Liver (tissue), 9 donors: ENCODE results near the gene CHTF18. TPM values are rescaled to one million over a fixed set of nuclear protein-coding genes. Genes with fewer than 3 reads are reported as not detected.

Source experiments
- DNase-seq: peaks from one replicate; pipeline ENCODE4 v3.0.0-alpha.2; 2017; ENCODE audit warnings: low spot score
- H3K27ac ChIP-seq, 2 donors: one replicate each; pipeline ENCODE4 v1.7.0; 2013; ENCODE audit warnings: inconsistent platforms in 2 of 2, low read length in 2 of 2, control low read depth in 1 of 2, low read depth in 1 of 2, mild to moderate bottlenecking in 1 of 2
- H3K27me3 ChIP-seq, 4 donors: one replicate each; pipeline versions ENCODE4 v1.6.1 to v1.7.0; 2013; ENCODE audit warnings: low read length in 3 of 4, inconsistent platforms in 1 of 4, mild to moderate bottlenecking in 1 of 4, moderate library complexity in 1 of 4; ENCODE audit not compliant: control insufficient read depth in 4 of 4, insufficient read depth in 4 of 4
- H3K36me3 ChIP-seq, 4 donors: one replicate each; pipeline versions ENCODE4 v1.6.1 to v1.7.0; 2013; ENCODE audit warnings: low read length in 3 of 4, mild to moderate bottlenecking in 3 of 4, low read depth in 1 of 4, moderate library complexity in 1 of 4; ENCODE audit not compliant: control insufficient read depth in 4 of 4, insufficient read depth in 3 of 4
- H3K4me1 ChIP-seq, 4 donors: one replicate each; pipeline versions ENCODE4 v1.6.1 to v1.7.0; 2013; ENCODE audit warnings: low read length in 3 of 4, mild to moderate bottlenecking in 3 of 4, moderate library complexity in 1 of 4; ENCODE audit not compliant: control insufficient read depth in 4 of 4, insufficient read depth in 4 of 4
- H3K4me3 ChIP-seq, 3 donors: one replicate each; pipeline versions ENCODE4 v1.6.1 to v1.7.0; 2013; ENCODE audit warnings: low read length in 3 of 3, control low read depth in 1 of 3, low read depth in 1 of 3, mild to moderate bottlenecking in 1 of 3
- H3K9ac ChIP-seq, 2 donors: one replicate each; pipeline ENCODE4 v1.7.0; 2013; ENCODE audit warnings: low read length in 2 of 2, mild to moderate bottlenecking in 2 of 2, moderate library complexity in 2 of 2, control low read depth in 1 of 2, low read depth in 1 of 2
- H3K9me3 ChIP-seq, 4 donors: one replicate each; pipeline versions ENCODE4 v1.6.1 to v1.7.0; 2013; ENCODE audit warnings: low read length in 3 of 4; ENCODE audit not compliant: control insufficient read depth in 4 of 4
- ATF3 ChIP-seq: IDR thresholded peaks from 2 replicates; pipeline ENCODE4 v1.6.1; 2016; ENCODE audit warnings: antibody characterized with exemption
- CTCF ChIP-seq: fragments of 150-350 bp; IDR thresholded peaks from 2 replicates; pipeline ENCODE4 v1.5.1; 2017; ENCODE audit warnings: improper control_type of control experiment, low read depth, low read length; ENCODE audit not compliant: missing input control
- FOXA1 ChIP-seq: IDR thresholded peaks from 2 replicates; pipeline ENCODE4 v1.6.1; 2016; ENCODE audit warnings: antibody characterized with exemption
- FOXA2 ChIP-seq: IDR thresholded peaks from 2 replicates; pipeline ENCODE4 v1.6.1; 2016; ENCODE audit warnings: antibody characterized with exemption
- GABPA ChIP-seq, 2 donors: IDR thresholded peaks in 1 of 2; conservative IDR thresholded peaks in 1 of 2; 2 replicates each; pipeline ENCODE4 v1.6.1; 2016; ENCODE audit warnings: antibody characterized with exemption in 2 of 2, mild to moderate bottlenecking in 1 of 2, moderate library complexity in 1 of 2
- HNF4G ChIP-seq: IDR thresholded peaks from 2 replicates; pipeline ENCODE4 v1.6.1; 2016; ENCODE audit warnings: antibody characterized with exemption
- MAX ChIP-seq: IDR thresholded peaks from 2 replicates; pipeline ENCODE4 v1.6.1; 2016; ENCODE audit warnings: antibody characterized with exemption
- NR2F2 ChIP-seq: IDR thresholded peaks from 2 replicates; pipeline ENCODE4 v1.6.1; 2016; ENCODE audit warnings: antibody characterized with exemption
- RAD21 ChIP-seq, 2 donors: IDR thresholded peaks; 2 replicates each; pipeline ENCODE4 v1.6.1; 2016; ENCODE audit warnings: antibody characterized with exemption in 2 of 2, mild to moderate bottlenecking in 2 of 2
- RXRA ChIP-seq, 2 donors: IDR thresholded peaks; 2 replicates each; pipeline ENCODE4 v1.6.1; 2017 to 2018; ENCODE audit warnings: antibody characterized with exemption in 2 of 2, mild to moderate bottlenecking in 1 of 2
- SP1 ChIP-seq: IDR thresholded peaks from 2 replicates; pipeline ENCODE4 v1.6.1; 2018; ENCODE audit warnings: antibody characterized with exemption, mild to moderate bottlenecking
- TAF1 ChIP-seq: conservative IDR thresholded peaks from 2 replicates; pipeline ENCODE4 v1.6.1; 2016; ENCODE audit warnings: antibody characterized with exemption, mild to moderate bottlenecking
- YY1 ChIP-seq: IDR thresholded peaks from 2 replicates; pipeline ENCODE4 v1.6.1; 2016; ENCODE audit warnings: antibody characterized with exemption, mild to moderate bottlenecking
- ZBTB33 ChIP-seq: IDR thresholded peaks from 2 replicates; pipeline ENCODE4 v1.6.1; 2016; ENCODE audit warnings: antibody characterized with exemption
- WGBS: extraction: QIAGEN DNeasy Blood & Tissue Kit; methylation state at CpG from one replicate; pipeline ENCODE4 v1.1.7; 2013; 5-methylcytosine and 5-hydroxymethylcytosine counted together
- polyA plus RNA-seq, 2 donors: library from polyadenylated mRNA; stranded (reverse) in 1 of 2; unstranded in 1 of 2; fragments of 200-250 nt in 1 of 2; fragments of >200 nt in 1 of 2; fragmentation: Nextera tagmentation in 1 of 2; extraction: Ambion mirVana in 1 of 2; gene quantifications; one replicate each; pipeline versions ENCODE4 v1.2.1 to v1.2.3, GENCODE V29; 2013 to 2015
- total RNA-seq, 2 donors: library from RNA; depleted of rRNA; stranded (reverse); fragments of >200 nt; gene quantifications; one replicate each; pipeline ENCODE4 v1.2.3, GENCODE V29; 2014
- donor health status: healthy.
- donor health status: healthy.
- donor health status: healthy.
- donor health status: healthy.
- donor health status: healthy.

The CHTF18 gene
- total and polyA plus RNA-seq, 4 donors, result 1.7 to 15.6 (median 3.9) TPM

GRCh38 chr16:768428-768827 lies 20.0 kb upstream of the CHTF18 start:
- no peaks in the 10 kb centered on the region for H3K9me3 ChIP-seq
- no peak overlapping the region for H3K27ac ChIP-seq
- no peak for TF ChIP-seq NR2F2
- TF ChIP-seq CTCF, result no peak
- no peak for TF ChIP-seq HNF4G
- TF ChIP-seq SP1, result no peak
- TF ChIP-seq TAF1, result no peak
- no peak for TF ChIP-seq FOXA2
- no peak overlapping the region for H3K4me3 ChIP-seq
- H3K9ac ChIP-seq, result no peak overlapping the region
- no peaks in the 10 kb centered on the region for H3K36me3 ChIP-seq
- DNase-seq, result no peak
- peaks cover 0 to 3% (median 0%) of the 10 kb centered on the region in 4 donors for H3K27me3 ChIP-seq
- 76% methylated on average over 21 of the region's 21 CpGs for WGBS
- H3K4me1 ChIP-seq, result no peaks in the 10 kb centered on the region

GRCh38 chr16:769184-769784 lies 19.1 kb upstream of the CHTF18 start:
- peaks cover 0 to 3% (median 0%) of the 10 kb centered on the region in 4 donors for H3K27me3 ChIP-seq
- no peak overlapping the region for H3K4me3 ChIP-seq
- TF ChIP-seq RXRA (IDR thresholded peaks at IDR 0.05), result no peak
- no peak for TF ChIP-seq FOXA1
- TF ChIP-seq HNF4G, result no peak
- TF ChIP-seq RAD21 (IDR thresholded peaks at IDR 0.05), result no peak
- no peak for TF ChIP-seq ATF3
- no peak for TF ChIP-seq ZBTB33
- TF ChIP-seq MAX, result no peak
- no peak for TF ChIP-seq NR2F2
- TF ChIP-seq YY1, result no peak
- TF ChIP-seq FOXA2, result no peak
- no peak for TF ChIP-seq GABPA (IDR thresholded peaks at IDR 0.05 in 1 of 2, conservative IDR thresholded peaks at IDR 0.05 in 1 of 2)
- H3K4me1 ChIP-seq, result no peaks in the 10 kb centered on the region
- WGBS, result 60% methylated on average over 20 of the region's 20 CpGs
- no peak overlapping the region for H3K27ac ChIP-seq
- H3K36me3 ChIP-seq, result no peaks in the 10 kb centered on the region
- no peak for DNase-seq
- no peak overlapping the region for H3K9ac ChIP-seq
- no peaks in the 10 kb centered on the region for H3K9me3 ChIP-seq

GRCh38 chr16:769934-770333 lies 18.5 kb upstream of the CHTF18 start:
- WGBS, result 86% methylated on average over 19 of the region's 19 CpGs
- no peak overlapping the region for H3K27ac ChIP-seq
- no peaks in the 10 kb centered on the region for H3K9me3 ChIP-seq
- no peak for DNase-seq
- no peaks in the 10 kb centered on the region for H3K36me3 ChIP-seq
- no peak overlapping the region for H3K4me3 ChIP-seq
- no peaks in the 10 kb centered on the region for H3K4me1 ChIP-seq
- H3K27me3 ChIP-seq, result peaks cover 0 to 3% (median 0%) of the 10 kb centered on the region in 4 donors
- no peak overlapping the region for H3K9ac ChIP-seq
- TF ChIP-seq CTCF (no peak), SP1 (no peak)
